NCI-H460 (cell line): ENCODE results near the gene GSN. TPM values are rescaled to one million over a fixed set of nuclear protein-coding genes. Genes with fewer than 3 reads are reported as not detected.

Experiments
- DNase-seq: peaks from one replicate; pipeline ENCODE4 v3.0.0-alpha.2; 2016; ENCODE audit warnings: low read depth; ENCODE audit errors: extremely low read depth
- total RNA-seq: library from RNA; depleted of rRNA; stranded (reverse); fragments of >200 nt; shearing (Covaris generic); gene quantifications from 2 replicates; pipeline ENCODE4 v1.2.3, GENCODE V29; 2014

Gene GSN
- total RNA-seq, 1 experiment from 2014 or later = 15.5 TPM

DNA sequence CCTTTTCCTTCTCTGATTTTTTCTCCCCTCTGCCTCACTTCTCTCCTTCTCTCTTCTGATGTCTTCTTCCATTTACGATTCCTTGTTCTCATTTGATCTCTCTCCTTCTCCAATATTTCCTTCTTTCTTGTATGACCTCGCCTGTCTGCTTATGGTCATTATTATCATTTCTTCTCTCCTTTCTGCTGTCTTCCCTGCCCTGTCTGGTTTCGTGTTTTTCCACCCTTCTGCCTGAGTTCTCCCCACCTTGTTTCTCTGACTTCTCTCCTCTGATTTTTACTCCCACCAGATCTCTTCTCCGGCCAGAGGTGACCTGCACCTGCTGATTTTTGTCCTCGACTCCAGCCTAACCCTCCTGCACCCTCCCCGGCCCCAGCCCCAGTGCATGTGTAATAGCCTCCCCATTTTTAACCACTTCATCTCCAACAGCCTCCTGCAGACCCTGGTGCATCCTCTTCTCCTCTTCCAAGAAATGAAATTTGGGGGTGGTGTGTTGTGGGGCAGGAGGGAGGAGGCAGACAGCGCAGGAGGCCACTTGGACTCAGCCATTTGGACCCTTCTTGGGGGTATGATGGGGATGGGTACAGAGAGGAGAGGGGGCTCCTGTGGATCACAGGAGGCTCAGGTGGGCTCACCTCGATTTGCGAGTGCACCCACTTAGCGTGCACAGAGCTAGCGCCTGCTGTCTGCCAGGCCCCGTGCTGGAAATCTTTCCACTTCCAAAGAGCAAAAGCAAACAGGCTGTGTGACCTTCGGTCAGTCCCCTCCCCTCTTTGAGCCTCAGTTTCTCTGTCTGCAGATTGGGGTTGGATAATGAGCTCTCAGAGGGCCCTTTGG lies 32.5 kb downstream of the GSN start:
- DNase-seq = no peak

GRCh38 chr9:121301881-121302286 lies 33.9 kb downstream of the GSN start:
- DNase-seq = no peak

- no peak for DNase-seq
These were observed 34.4 kb downstream of the GSN start for GRCh38 chr9:121302341-121302740.

DNA sequence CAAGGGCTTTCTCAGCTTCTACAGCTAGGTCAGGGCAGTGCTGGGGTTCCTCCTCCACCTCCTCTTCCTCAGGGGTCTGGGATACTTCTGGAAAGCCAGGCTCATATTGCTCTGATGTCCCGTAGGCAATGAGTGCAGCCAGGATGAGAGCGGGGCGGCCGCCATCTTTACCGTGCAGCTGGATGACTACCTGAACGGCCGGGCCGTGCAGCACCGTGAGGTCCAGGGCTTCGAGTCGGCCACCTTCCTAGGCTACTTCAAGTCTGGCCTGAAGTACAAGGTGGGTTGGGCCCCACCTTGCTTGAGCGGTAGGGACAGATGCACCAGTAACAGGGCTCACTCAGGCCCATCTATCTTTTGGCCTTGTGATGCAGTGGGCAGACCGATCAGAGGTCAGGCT lies 34.8 kb downstream of the GSN start:
- no peak for DNase-seq

- no peak for DNase-seq
These were observed 35.8 kb downstream of the GSN start for GRCh38 chr9:121303456-121304451.

DNA sequence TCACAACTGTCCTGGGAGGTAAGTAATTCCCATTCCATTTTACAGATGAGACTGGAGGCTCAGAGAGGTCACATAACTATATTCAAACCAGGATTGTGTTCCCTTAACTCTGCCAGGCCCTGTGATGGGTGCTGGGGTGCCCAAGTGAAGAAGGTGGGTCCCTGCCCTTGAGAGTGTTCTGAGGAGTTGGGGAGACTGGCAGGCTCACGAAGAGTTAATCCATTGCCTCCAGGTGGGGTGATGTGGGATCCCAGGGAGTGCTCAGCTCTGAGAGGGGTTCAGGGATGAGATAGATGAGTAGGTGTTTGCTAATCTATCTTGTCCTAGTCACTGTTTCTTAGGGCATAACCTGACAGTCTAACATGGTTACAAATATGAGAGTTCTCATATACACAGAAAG lies 36.7 kb downstream of the GSN start:
- no peak for DNase-seq

DNA sequence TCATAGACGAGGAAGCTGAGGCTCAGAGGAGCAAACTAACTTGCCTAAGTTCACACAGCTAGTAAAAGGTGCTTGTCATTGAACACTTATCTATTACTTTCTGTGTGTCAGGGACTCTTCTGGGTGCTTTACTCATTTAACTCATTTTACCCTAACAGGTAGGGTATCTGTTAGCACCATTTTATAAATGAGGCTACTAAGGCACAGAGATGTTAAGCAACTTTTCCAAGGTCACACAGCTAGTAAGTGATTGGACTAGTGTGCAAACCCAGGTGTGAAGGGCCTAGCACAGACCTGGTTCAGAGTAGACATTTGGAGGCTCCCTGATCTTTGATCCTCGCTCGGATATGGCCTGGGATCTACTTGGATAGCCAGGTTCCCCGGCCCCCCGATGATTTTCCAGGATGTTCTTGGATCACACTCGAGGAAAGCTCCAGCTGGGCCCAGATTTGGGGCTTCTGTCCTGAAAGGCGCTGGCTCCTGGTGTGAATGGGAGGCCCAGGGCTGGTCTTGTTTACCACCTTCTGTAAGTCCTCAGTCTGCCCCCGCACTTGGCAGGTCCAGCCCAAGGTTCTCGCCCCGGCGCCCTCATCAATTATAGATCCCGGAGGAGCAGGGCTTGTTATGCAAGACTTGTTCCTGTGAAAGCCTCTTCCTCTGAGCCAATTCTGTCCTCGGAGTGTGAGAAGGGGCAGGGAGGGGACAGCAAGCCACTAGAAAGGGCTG lies 37.5 kb downstream of the GSN start:
- DNase-seq = no peak

GRCh38 chr9:121307976-121308375 lies 40.0 kb downstream of the GSN start:
- no peak for DNase-seq

- DNase-seq = no peak
These were observed 40.8 kb downstream of the GSN start for GRCh38 chr9:121308765-121309164.

DNA sequence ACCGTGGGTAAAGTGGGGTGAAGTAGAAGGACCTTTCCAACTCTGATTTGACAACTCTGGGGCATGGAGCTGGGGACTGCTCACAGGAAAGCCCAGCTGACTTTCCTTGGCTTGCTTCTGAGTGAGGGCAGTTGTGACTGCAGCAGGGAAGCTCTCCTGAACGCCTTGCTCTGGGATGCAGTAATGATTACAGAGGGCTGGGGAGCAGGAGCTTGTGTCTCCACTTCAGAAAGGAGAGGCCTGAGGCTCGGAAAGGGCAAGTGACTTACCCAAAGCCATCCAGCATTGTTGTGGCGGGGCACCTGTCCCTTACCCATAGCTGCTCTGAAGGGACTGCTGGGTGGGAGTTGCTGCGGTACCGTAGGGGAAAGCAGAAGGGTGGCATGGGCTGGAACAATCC lies 41.2 kb downstream of the GSN start:
- no peak for DNase-seq

- no peak for DNase-seq
These were observed 42.0 kb downstream of the GSN start for GRCh38 chr9:121309833-121310425.

DNA sequence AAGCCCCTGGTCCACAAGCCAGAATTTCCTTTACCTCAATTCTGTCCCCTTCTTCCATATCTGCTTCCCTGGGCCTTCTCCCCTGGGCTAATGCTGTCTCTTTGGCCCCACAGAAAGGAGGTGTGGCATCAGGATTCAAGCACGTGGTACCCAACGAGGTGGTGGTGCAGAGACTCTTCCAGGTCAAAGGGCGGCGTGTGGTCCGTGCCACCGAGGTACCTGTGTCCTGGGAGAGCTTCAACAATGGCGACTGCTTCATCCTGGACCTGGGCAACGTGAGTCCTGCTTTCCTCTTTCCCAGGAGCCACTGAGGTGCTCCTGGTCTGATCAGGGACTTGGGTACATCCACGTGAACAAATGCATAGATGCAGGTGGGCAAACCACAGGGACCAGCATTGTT lies 42.6 kb downstream of the GSN start:
- no peak for DNase-seq

DNA sequence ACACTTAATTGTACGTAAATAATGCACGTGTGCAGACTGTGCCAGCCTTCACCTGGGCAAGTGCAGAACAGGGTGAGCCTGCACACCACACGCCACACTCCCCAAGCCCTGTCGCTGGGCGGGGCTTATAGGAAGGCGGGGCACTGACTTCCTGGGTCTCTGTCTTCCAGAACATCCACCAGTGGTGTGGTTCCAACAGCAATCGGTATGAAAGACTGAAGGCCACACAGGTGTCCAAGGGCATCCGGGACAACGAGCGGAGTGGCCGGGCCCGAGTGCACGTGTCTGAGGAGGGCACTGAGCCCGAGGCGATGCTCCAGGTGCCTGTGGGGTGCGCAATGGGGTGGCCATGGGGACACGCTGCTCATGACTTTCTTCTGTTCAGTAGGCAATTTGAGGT lies 44.2 kb downstream of the GSN start:
- DNase-seq = no peak

DNA sequence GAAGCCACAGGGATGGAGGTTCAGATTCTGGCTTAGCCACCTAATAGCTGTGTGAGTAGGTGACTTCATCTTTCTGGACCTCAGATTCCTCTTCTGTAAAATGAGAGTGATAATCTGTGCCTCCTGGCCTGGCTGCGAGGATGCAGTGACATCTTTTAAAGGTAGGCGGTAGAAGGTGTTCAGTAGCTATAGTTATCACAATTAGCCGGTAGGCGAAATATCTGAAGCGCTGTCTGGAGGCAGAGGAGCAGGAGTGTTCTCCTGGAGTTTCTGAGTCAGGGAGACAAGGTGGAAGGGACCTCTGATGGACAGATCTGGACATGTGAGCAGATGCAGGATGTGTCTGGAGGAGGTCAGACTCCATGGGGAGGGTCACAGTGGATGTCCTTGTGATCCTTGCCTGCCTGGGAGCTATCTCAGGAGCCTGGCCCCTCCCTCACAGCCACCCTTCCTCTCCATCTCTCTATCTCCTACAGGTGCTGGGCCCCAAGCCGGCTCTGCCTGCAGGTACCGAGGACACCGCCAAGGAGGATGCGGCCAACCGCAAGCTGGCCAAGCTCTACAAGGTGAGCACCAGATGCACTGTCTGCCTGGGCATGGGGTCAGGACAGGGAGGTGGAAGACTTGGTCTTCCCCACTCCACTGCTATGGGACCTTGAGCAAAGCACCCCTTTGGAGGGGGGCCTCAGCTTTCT lies 45.6 kb downstream of the GSN start:
- no peak for DNase-seq

DNA sequence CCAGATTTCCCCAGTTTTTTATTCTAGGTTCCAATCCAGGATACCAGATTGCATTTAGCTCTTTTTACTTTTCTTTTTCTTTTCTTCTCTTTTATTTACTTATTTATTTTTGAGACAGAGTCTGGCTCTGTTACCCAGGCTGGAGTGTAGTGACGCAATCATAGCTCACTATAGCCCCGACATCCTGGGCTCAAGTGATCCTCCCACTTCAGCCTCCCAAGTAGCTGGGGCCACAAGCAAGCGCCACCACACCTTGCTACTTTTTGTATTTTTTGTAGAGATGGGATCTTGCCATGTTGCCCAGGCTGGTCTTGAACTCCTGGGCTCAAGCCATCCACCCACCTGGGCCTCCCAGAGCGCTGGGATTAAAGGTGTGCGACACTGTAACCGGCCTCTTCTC lies 48.4 kb downstream of the GSN start:
- no peak for DNase-seq

DNA sequence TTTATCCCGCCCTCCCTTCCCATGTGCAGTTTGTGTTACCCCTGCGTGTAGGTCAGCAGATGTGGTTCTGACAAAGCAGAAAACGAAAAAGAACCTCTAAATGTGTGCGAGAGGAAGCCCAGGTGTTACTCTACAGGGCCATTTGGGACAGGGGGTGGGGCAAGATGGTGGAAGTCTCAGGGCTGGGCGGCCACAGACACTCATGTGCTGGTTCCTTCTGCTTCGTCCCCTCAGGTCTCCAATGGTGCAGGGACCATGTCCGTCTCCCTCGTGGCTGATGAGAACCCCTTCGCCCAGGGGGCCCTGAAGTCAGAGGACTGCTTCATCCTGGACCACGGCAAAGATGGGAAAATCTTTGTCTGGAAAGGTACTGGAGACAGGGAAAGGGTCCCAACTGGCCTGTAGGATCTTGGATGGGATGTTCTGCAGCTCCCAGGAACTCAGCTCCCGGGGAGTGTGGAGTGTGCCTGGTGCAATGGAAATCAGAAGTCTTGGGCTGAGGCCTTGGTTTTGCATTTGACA lies 49.0 kb downstream of the GSN start:
- no peak for DNase-seq

DNA sequence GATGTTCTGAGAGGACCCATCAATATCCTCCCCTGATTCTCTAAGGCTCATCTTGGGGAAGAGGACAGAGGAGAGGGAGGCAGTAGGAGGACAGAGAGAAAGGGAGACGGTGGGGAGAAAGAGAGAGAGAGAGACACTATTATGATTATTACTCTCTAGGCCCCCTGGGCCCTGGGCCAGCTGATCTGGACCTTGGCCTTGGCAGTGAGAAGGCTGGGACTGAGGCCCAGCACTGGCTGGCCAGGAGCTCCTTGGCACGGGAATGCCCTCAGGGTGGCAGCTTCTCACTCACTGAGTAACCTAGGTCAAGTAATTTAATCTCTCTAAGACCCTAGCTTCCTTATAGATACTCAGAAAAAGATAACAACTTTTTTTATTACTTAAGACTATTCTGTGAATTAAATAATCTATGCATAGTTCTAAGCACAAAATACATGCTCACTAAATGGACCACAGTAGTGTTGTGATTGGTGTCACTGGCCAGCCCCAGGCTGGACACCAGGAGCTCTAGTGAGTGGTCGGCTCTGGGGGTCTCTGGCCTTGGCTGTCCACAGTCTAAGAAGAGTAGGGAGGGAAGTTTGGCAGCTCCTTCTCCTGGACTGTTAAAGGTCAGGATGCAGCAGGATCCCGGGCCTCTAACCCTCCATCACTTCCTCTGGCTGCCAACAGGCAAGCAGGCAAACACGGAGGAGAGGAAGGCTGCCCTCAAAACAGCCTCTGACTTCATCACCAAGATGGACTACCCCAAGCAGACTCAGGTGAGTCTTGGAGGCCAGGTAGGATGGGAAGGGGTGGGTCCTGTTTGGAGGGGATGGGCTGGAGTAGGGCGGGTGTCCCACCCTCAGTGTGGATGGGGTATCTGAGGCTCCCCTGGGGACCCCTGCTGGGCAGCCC lies 50.0 kb downstream of the GSN start:
- no peak for DNase-seq

- no peak for DNase-seq
These were observed 50.8 kb downstream of the GSN start for GRCh38 chr9:121318631-121319382.
